ENCODE data around the gene OPN4.

GRCh38 chr10:86698207-86698940, 44.0 kb downstream of the OPN4 start:
- TF ChIP-seq CTCF (IDR thresholded peaks at IDR 0.05): no peak
- TF ChIP-seq EP300 (IDR thresholded peaks at IDR 0.05): no peak
- TF ChIP-seq POLR2A (IDR thresholded peaks at IDR 0.05): no peak

Measured in ovary (tissue), 3 donors.